H9 (cell line): ENCODE measurements around the gene GBA2. TPM values are rescaled to one million over a fixed set of nuclear protein-coding genes. Genes with fewer than 3 reads are reported as not detected.

Experiments used
- DNase-seq: peaks from one replicate; pipeline ENCODE4 v3.0.0-alpha.2; 2017
- H2AFZ ChIP-seq: one replicate; pipeline ENCODE4 v1.6.1; 2013; ENCODE audit warnings: mild to moderate bottlenecking, low read length, control low read depth, moderate library complexity
- H2AK5ac ChIP-seq: 2 replicates; pipeline ENCODE4 v1.6.1; 2013; ENCODE audit warnings: low read length, control low read depth, mixed read lengths; ENCODE audit not compliant: insufficient read length
- H2BK120ac ChIP-seq: one replicate; pipeline ENCODE4 v1.6.1; 2013; ENCODE audit warnings: low read depth, mild to moderate bottlenecking, low read length, control low read depth, inconsistent platforms; ENCODE audit not compliant: poor library complexity, severe bottlenecking
- H2BK12ac ChIP-seq: 2 replicates; pipeline ENCODE4 v1.6.1; 2013; ENCODE audit warnings: low read length, control low read depth, mixed read lengths, low read depth; ENCODE audit not compliant: insufficient read length
- H2BK15ac ChIP-seq: 2 replicates; pipeline ENCODE4 v1.6.1; 2013; ENCODE audit warnings: low read depth, low read length, control low read depth
- H2BK20ac ChIP-seq: one replicate; pipeline ENCODE4 v1.6.1; 2013; ENCODE audit warnings: low read depth, mild to moderate bottlenecking, low read length, control low read depth, inconsistent platforms; ENCODE audit not compliant: poor library complexity, severe bottlenecking
- H2BK5ac ChIP-seq: 2 replicates; pipeline ENCODE4 v1.6.1; 2013; ENCODE audit warnings: low read length, control low read depth, mixed read lengths; ENCODE audit not compliant: insufficient read length
- H3K14ac ChIP-seq: 2 replicates; pipeline ENCODE4 v1.6.1; 2013; ENCODE audit warnings: low read length, control low read depth; ENCODE audit not compliant: insufficient read depth
- H3K18ac ChIP-seq: 2 replicates; pipeline ENCODE4 v1.6.1; 2013; ENCODE audit warnings: low read depth, mild to moderate bottlenecking, mixed read lengths, low read length, control low read depth; ENCODE audit not compliant: insufficient read length
- H3K23ac ChIP-seq: 2 replicates; pipeline ENCODE4 v1.6.1; 2013; ENCODE audit warnings: low read length, control low read depth, mixed read lengths, low read depth; ENCODE audit not compliant: insufficient read length
- H3K23me2 ChIP-seq: 2 replicates; pipeline ENCODE4 v1.6.1; 2013; ENCODE audit warnings: low read depth, mild to moderate bottlenecking, mixed read lengths, low read length, control low read depth; ENCODE audit not compliant: insufficient read length, poor library complexity, severe bottlenecking
- H3K27ac ChIP-seq: 2 replicates; pipeline ENCODE4 v1.5.1; 2013; ENCODE audit warnings: low read length, control low read depth, mixed read lengths, low read depth; ENCODE audit not compliant: insufficient read length
- H3K27me3 ChIP-seq: 2 replicates; pipeline ENCODE4 v1.6.1; 2013; ENCODE audit warnings: low read length, control low read depth, inconsistent platforms; ENCODE audit not compliant: insufficient read depth
- H3K4ac ChIP-seq: 2 replicates; pipeline ENCODE4 v1.6.1; 2013; ENCODE audit warnings: low read depth, mild to moderate bottlenecking, control low read depth, inconsistent platforms, low read length, moderate library complexity
- H3K4me1 ChIP-seq: 2 replicates; pipeline ENCODE4 v1.6.1; 2013; ENCODE audit warnings: low read length, control low read depth, inconsistent platforms; ENCODE audit not compliant: insufficient read depth
- H3K4me2 ChIP-seq: 2 replicates; pipeline ENCODE4 v1.6.1; 2013; ENCODE audit warnings: low read length, control low read depth, mixed read lengths; ENCODE audit not compliant: insufficient read length, insufficient read depth
- H3K56ac ChIP-seq: 2 replicates; pipeline ENCODE4 v1.6.1; 2013; ENCODE audit warnings: low read depth, mild to moderate bottlenecking, mixed read lengths, low read length, control low read depth; ENCODE audit not compliant: insufficient read length
- H3K79me1 ChIP-seq: 2 replicates; pipeline ENCODE4 v1.6.1; 2013; ENCODE audit warnings: low read depth, mild to moderate bottlenecking, moderate library complexity, low read length, control low read depth, inconsistent platforms; ENCODE audit not compliant: insufficient read depth, poor library complexity, severe bottlenecking
- H3K79me2 ChIP-seq: 2 replicates; pipeline ENCODE4 v1.6.1; 2013; ENCODE audit warnings: low read length, control low read depth, inconsistent platforms; ENCODE audit not compliant: insufficient read depth
- H3K9ac ChIP-seq: 2 replicates; pipeline ENCODE4 v1.6.1; 2013; ENCODE audit warnings: low read length, control low read depth, mixed read lengths; ENCODE audit not compliant: insufficient read length; ENCODE audit errors: extremely low read depth
- H3K9me3 ChIP-seq: one replicate; pipeline ENCODE4 v1.6.1; 2013; ENCODE audit warnings: low read depth, low read length, inconsistent platforms; ENCODE audit not compliant: control insufficient read depth
- H3T11ph ChIP-seq: one replicate; pipeline ENCODE4 v1.6.1; 2013; ENCODE audit warnings: mild to moderate bottlenecking, low read length, control low read depth, inconsistent platforms
- H4K20me1 ChIP-seq: one replicate; pipeline ENCODE4 v1.6.1; 2013; ENCODE audit not compliant: control insufficient read depth, insufficient read length, insufficient read depth
- H4K5ac ChIP-seq: 2 replicates; pipeline ENCODE4 v1.6.1; 2013; ENCODE audit warnings: low read depth, mild to moderate bottlenecking, mixed read lengths, low read length, control low read depth; ENCODE audit not compliant: insufficient read length
- H4K8ac ChIP-seq: replicated peaks from 2 replicates; pipeline ENCODE4 v1.6.1; 2013; ENCODE audit warnings: low read length, control low read depth, mixed read lengths, low read depth; ENCODE audit not compliant: insufficient read length
- H4K91ac ChIP-seq: 2 replicates; pipeline ENCODE4 v1.6.1; 2013; ENCODE audit warnings: low read depth, mild to moderate bottlenecking, moderate library complexity, mixed read lengths, low read length, control low read depth; ENCODE audit not compliant: insufficient read length
- H3K27ac Mint-ChIP-seq, 3 experiments: 2 replicates in 2 of 3; 3 replicates in 1 of 3; pipeline ENCODE4 v1.8.0; 2020 to 2021; ENCODE audit warnings: mixed read lengths in 3 of 3, mild to moderate bottlenecking in 1 of 3, moderate library complexity in 1 of 3
- H3K27me3 Mint-ChIP-seq: 2 replicates; pipeline ENCODE4 v1.8.0; 2021; ENCODE audit warnings: low read depth, mild to moderate bottlenecking, moderate library complexity, mixed read lengths
- H3K36me3 Mint-ChIP-seq, 3 experiments: 2 replicates in 2 of 3; 3 replicates in 1 of 3; pipeline ENCODE4 v1.8.0; 2020 to 2021; ENCODE audit warnings: low read depth in 3 of 3, mixed read lengths in 3 of 3; ENCODE audit not compliant: insufficient read depth in 1 of 3
- H3K4me1 Mint-ChIP-seq, 2 experiments: 2 replicates each; pipeline ENCODE4 v1.8.0; 2020; ENCODE audit warnings: mixed read lengths in 2 of 2
- H3K4me3 Mint-ChIP-seq, 2 experiments: 2 replicates in 1 of 2; 3 replicates in 1 of 2; pipeline ENCODE4 v1.8.0; 2020 to 2021; ENCODE audit warnings: mild to moderate bottlenecking in 2 of 2, mixed read lengths in 2 of 2, moderate library complexity in 1 of 2
- H3K9me3 Mint-ChIP-seq, 2 experiments: 2 replicates in 1 of 2; 3 replicates in 1 of 2; pipeline ENCODE4 v1.8.0; 2020; ENCODE audit warnings: mild to moderate bottlenecking in 2 of 2, mixed read lengths in 2 of 2, moderate library complexity in 1 of 2
- WGBS: extraction: QIAGEN DNeasy Blood & Tissue Kit; methylation state at CpG from one replicate; pipeline ENCODE4 v1.1.7; 2013; ENCODE audit warnings: missing lambda C conversion rate, low lambda C conversion rate, mixed read lengths; ENCODE audit not compliant: insufficient read length; ENCODE audit errors: extremely low coverage; 5-methylcytosine and 5-hydroxymethylcytosine counted together
- total RNA-seq: library from RNA; stranded (reverse); gene quantifications from 2 replicates; pipeline ENCODE4 v1.2.1, GENCODE V29; 2021
- TF ChIP-seq, protein P1 (sequence below): fragments of 200-600 bp; sonication (generic); conservative IDR thresholded peaks from 3 replicates; pipeline ENCODE4 v1.8.0; 2021; ENCODE audit warnings: antibody characterized with exemption, mild to moderate bottlenecking

Gene GBA2
- total RNA-seq, 1 experiment from 2014 or later: 103 TPM

DNA sequence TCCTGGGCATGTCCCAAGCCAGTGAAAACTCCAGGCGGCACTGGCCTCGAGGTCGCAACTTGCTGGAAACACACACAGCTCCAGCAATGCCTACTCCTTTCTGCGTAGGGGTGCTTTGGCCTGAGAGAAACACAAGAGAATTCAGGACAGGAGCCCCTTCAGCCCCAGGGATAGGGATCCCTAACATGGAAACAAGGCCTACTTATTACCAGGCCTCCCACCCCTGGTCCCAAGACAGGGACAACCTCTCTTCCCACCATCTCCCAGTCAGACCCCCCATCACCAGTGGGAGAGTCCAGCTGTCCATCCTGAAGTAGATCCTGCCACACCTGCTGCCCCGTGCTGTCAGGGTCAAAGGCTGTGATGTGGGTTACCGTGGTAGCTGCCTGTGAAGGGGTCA, 8.8 kb downstream of the GBA2 start:
- H4K8ac ChIP-seq: no peak overlapping the region
- H3K4me3 Mint-ChIP-seq: no peak overlapping the region
- no peak overlapping the region for H3K9ac ChIP-seq
- no peak overlapping the region for H4K5ac ChIP-seq
- TF ChIP-seq, protein P1, sequence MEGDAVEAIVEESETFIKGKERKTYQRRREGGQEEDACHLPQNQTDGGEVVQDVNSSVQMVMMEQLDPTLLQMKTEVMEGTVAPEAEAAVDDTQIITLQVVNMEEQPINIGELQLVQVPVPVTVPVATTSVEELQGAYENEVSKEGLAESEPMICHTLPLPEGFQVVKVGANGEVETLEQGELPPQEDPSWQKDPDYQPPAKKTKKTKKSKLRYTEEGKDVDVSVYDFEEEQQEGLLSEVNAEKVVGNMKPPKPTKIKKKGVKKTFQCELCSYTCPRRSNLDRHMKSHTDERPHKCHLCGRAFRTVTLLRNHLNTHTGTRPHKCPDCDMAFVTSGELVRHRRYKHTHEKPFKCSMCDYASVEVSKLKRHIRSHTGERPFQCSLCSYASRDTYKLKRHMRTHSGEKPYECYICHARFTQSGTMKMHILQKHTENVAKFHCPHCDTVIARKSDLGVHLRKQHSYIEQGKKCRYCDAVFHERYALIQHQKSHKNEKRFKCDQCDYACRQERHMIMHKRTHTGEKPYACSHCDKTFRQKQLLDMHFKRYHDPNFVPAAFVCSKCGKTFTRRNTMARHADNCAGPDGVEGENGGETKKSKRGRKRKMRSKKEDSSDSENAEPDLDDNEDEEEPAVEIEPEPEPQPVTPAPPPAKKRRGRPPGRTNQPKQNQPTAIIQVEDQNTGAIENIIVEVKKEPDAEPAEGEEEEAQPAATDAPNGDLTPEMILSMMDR: no peak
- no peak overlapping the region for H2BK20ac ChIP-seq
- no peak overlapping the region for H2BK120ac ChIP-seq
- no peaks in the 10 kb centered on the region for H3K79me2 ChIP-seq
- no peak overlapping the region for H4K91ac ChIP-seq
- no peak overlapping the region for H2BK12ac ChIP-seq
- H3K27ac Mint-ChIP-seq: no peak overlapping the region
- no peak overlapping the region for H3K4ac ChIP-seq
- no peak for DNase-seq
- H3K27ac ChIP-seq: no peak overlapping the region
- no peak overlapping the region for H3K4me2 ChIP-seq
- no peak overlapping the region for H2BK15ac ChIP-seq
- no peak overlapping the region for H2AFZ ChIP-seq
- H3K79me1 ChIP-seq: no peaks in the 10 kb centered on the region
- no peak overlapping the region for H2BK5ac ChIP-seq
- no peaks in the 10 kb centered on the region for H3K9me3 Mint-ChIP-seq
- H3K23ac ChIP-seq: no peak overlapping the region
- no CpG with 5 or more reads among the region's 6 CpGs for WGBS
- H3K27me3 ChIP-seq: no peaks in the 10 kb centered on the region
- H3K36me3 Mint-ChIP-seq: peaks cover 49 to 97% (median 89%) of the 10 kb centered on the region in 3 experiments
- H3K27me3 Mint-ChIP-seq: no peaks in the 10 kb centered on the region; the same call in 1 of the 2 replicates
- H3K56ac ChIP-seq: no peak overlapping the region
- H3K4me1 ChIP-seq: no peaks in the 10 kb centered on the region
- no peak overlapping the region for H3T11ph ChIP-seq
- H3K23me2 ChIP-seq: no peaks in the 10 kb centered on the region
- no peaks in the 10 kb centered on the region for H3K4me1 Mint-ChIP-seq
- no peak overlapping the region for H3K18ac ChIP-seq
- H4K20me1 ChIP-seq: no peaks in the 10 kb centered on the region
- H2AK5ac ChIP-seq: no peak overlapping the region
- no peak overlapping the region for H3K14ac ChIP-seq
- no peaks in the 10 kb centered on the region for H3K9me3 ChIP-seq
